ENCODE data around the gene INHBE.
"Not testable (repeated sequence)": the region's sequence is repeated elsewhere in the genome, so short reads cannot be mapped to it uniquely, and the experiment has no call there.

INHBE gene

DNA sequence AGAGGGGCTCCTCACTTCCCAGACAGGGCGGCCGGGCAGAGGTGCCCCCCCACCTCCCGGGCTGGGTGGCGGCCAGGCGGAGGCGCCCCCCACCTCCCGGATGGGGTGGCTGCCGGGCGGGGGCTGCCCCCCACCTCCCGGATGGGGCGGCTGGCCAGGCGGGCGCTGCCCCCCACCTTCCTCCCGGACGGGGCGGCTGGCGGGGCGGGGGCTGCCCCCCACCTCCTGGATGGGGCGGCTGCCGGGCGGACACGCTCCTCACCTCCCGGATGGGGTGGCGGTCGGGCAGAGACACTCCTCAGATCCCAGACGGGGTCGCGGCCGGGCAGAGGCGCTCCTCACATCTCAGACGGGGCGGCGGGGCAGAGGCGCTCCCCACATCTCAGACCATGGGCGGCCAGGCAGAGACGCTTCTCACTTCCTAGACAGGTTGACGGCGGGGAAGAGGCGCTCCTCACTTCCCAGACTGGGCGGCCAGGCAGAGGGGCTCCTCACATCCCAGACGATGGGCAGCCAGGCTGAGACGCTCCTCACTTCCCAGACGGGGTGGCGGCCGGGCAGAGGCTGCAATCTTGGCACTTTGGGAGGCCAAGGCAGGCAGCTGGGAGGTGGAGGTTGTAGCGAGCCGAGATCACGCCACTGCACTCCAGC is 40.1 kb downstream of the INHBE start:
- not testable (repeated sequence) for H2BK5ac ChIP-seq (ENCODE audit: low read depth, low read length, poor library complexity); H2BK12ac ChIP-seq (ENCODE audit: low read length); H2AFZ ChIP-seq (ENCODE audit: insufficient read depth, low read length, poor library complexity); H3K79me2 ChIP-seq (ENCODE audit: control insufficient read depth, insufficient read depth, low read length, poor library complexity); H3K27ac ChIP-seq (ENCODE audit: low read depth, low read length); DNase-seq; H4K91ac ChIP-seq (ENCODE audit: low read depth, low read length); H3K4me2 ChIP-seq (ENCODE audit: low read length); H3K14ac ChIP-seq (ENCODE audit: low read length); H3K23ac ChIP-seq (ENCODE audit: low read length); H3K9me3 ChIP-seq (ENCODE audit: insufficient read depth, low read depth, low read length); H3K18ac ChIP-seq (ENCODE audit: low read length); H4K8ac ChIP-seq (ENCODE audit: low read depth, low read length); H3K4me3 ChIP-seq (ENCODE audit: low read depth, low read length); H3K79me1 ChIP-seq (ENCODE audit: low read length); H3K9ac ChIP-seq (ENCODE audit: low read length); H3K27me3 ChIP-seq (ENCODE audit: insufficient read depth, low read length); H3K4me1 ChIP-seq (ENCODE audit: control insufficient read depth in 1 of 2, insufficient read depth in 2 of 2, low read length in 2 of 2); H4K12ac ChIP-seq (ENCODE audit: low read depth, low read length); H3K4ac ChIP-seq (ENCODE audit: low read depth, low read length); H2BK120ac ChIP-seq (ENCODE audit: insufficient read depth, low read length, poor library complexity); H2AK5ac ChIP-seq (ENCODE audit: low read length)
- peaks cover 46 to 61% of the 10 kb centered on the region in 2 experiments for H3K36me3 ChIP-seq (ENCODE audit: control insufficient read depth in 1 of 2, insufficient read depth in 2 of 2, low read length in 2 of 2)
- WGBS (ENCODE audit: extremely low coverage, insufficient coverage, insufficient read length) = no CpG with 5 or more reads among the region's 48 CpGs

DNA sequence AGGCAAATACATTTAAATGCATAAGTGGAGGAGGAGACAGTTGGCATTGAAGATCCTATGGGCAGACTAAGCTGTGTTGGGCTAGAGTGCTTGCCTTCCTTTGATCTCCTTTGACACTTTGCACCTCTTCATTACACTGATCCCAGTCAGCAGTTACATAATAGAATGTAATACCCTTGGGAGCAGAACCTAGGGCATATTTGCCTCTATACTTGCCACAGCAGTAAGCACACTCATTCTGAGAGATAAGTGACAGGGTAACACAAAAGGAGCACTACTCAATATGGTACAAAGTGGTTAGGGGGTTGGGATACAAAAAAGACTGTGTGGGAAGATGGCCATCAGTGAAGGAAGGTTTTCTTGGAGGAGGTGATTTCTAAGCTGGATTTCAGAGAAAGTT is 41.7 kb downstream of the INHBE start:
- Histone ChIP-seq H3K4me1 (ENCODE audit: control insufficient read depth in 1 of 2, insufficient read depth in 2 of 2, low read length in 2 of 2) (no peaks in the 10 kb centered on the region), H3K23ac (ENCODE audit: low read length) (no peak overlapping the region)

DNA sequence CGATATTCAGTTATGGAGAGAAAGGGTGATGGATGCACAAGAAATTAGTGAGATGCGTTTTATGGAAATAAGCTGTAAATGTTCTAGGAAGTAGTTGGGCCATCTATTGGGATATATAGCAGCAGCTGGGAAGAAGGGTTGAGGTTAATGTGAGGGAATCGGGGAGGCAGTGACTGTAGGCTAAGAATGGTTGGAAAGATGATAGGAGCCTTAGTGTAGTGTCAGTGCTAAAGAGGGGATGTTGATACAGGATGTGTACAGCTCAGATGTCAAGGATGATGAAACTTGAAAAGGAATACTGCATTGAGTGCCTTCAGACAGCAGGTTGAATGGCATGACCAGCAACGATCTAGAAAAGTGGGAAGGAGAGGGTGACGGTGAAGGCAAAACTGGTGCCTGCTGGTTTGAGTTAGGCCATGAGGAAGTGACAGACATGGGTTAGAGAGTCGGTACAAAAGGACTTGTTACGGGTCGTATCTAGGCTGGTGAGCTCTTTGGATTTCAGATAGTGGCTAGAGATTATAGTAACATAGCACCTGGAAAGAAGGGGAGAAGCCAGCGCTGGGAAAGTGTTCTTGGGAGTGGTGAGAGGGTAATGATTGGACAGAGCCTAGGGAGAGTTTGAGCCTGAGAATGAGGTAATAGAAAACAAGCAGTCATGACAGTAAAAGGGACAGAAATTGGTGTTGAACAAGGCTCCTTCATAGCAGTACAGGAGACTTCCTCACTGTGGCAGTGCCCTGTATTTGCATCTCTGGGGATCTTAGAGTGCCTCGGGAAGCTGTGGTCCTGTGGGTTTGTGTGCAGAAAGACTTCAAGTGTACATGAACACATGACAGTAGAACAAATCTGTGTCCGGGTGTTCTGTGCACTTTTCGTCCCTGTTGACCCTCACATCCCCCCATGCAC is 42.4 kb downstream of the INHBE start:
- DNase-seq = no peak
- no peaks in the 10 kb centered on the region for H3K4me1 ChIP-seq (ENCODE audit: control insufficient read depth in 1 of 2, insufficient read depth in 2 of 2, low read length in 2 of 2)
- H2AK5ac ChIP-seq (ENCODE audit: low read length) = no peak overlapping the region
- no peak overlapping the region for H3K4ac ChIP-seq (ENCODE audit: low read depth, low read length)
- no peak overlapping the region for H2BK120ac ChIP-seq (ENCODE audit: insufficient read depth, low read length, poor library complexity)
- 100% methylated on average over 2 of the region's 12 CpGs for WGBS (ENCODE audit: extremely low coverage, insufficient coverage, insufficient read length)
- H3K18ac ChIP-seq (ENCODE audit: low read length) = no peak overlapping the region
- no peaks in the 10 kb centered on the region for H3K79me2 ChIP-seq (ENCODE audit: control insufficient read depth, insufficient read depth, low read length, poor library complexity)
- H4K12ac ChIP-seq (ENCODE audit: low read depth, low read length) = no peak overlapping the region
- no peaks in the 10 kb centered on the region for H3K9me3 ChIP-seq (ENCODE audit: insufficient read depth, low read depth, low read length)
- no peak overlapping the region for H2BK12ac ChIP-seq (ENCODE audit: low read length)
- H3K4me2 ChIP-seq (ENCODE audit: low read length) = no peak overlapping the region
- H3K14ac ChIP-seq (ENCODE audit: low read length) = no peak overlapping the region
- no peak overlapping the region for H3K23ac ChIP-seq (ENCODE audit: low read length)
- no peak overlapping the region for H3K27ac ChIP-seq (ENCODE audit: low read depth, low read length)
- no peaks in the 10 kb centered on the region for H3K27me3 ChIP-seq (ENCODE audit: insufficient read depth, low read length)
- no peak overlapping the region for H3K4me3 ChIP-seq (ENCODE audit: low read depth, low read length)
- H3K36me3 ChIP-seq (ENCODE audit: control insufficient read depth in 1 of 2, insufficient read depth in 2 of 2, low read length in 2 of 2) = peaks cover 49 to 65% of the 10 kb centered on the region in 2 experiments
- no peak overlapping the region for H4K8ac ChIP-seq (ENCODE audit: low read depth, low read length)
- H2AFZ ChIP-seq (ENCODE audit: insufficient read depth, low read length, poor library complexity) = no peak overlapping the region
- no peak overlapping the region for H3K9ac ChIP-seq (ENCODE audit: low read length)
- no peak overlapping the region for H4K91ac ChIP-seq (ENCODE audit: low read depth, low read length)
- no peaks in the 10 kb centered on the region for H3K79me1 ChIP-seq (ENCODE audit: low read length)
- no peak overlapping the region for H2BK5ac ChIP-seq (ENCODE audit: low read depth, low read length, poor library complexity)

More for the DNA sequence above, 41.7 kb downstream of the INHBE start:
- Histone ChIP-seq H4K91ac (ENCODE audit: low read depth, low read length) (no peak overlapping the region), H4K12ac (ENCODE audit: low read depth, low read length) (no peak overlapping the region), H3K9ac (ENCODE audit: low read length) (no peak overlapping the region), H3K79me2 (ENCODE audit: control insufficient read depth, insufficient read depth, low read length, poor library complexity) (no peaks in the 10 kb centered on the region), H2AFZ (ENCODE audit: insufficient read depth, low read length, poor library complexity) (no peak overlapping the region), H2BK120ac (ENCODE audit: insufficient read depth, low read length, poor library complexity) (no peak overlapping the region), H3K18ac (ENCODE audit: low read length) (no peak overlapping the region), H3K36me3 (ENCODE audit: control insufficient read depth in 1 of 2, insufficient read depth in 2 of 2, low read length in 2 of 2) (peaks cover 49 to 62% of the 10 kb centered on the region in 2 experiments), H2BK12ac (ENCODE audit: low read length) (no peak overlapping the region), H3K27ac (ENCODE audit: low read depth, low read length) (no peak overlapping the region), H3K9me3 (ENCODE audit: insufficient read depth, low read depth, low read length) (no peaks in the 10 kb centered on the region), H3K4me2 (ENCODE audit: low read length) (no peak overlapping the region), H3K14ac (ENCODE audit: low read length) (no peak overlapping the region), H3K79me1 (ENCODE audit: low read length) (no peaks in the 10 kb centered on the region), H3K4me3 (ENCODE audit: low read depth, low read length) (no peak overlapping the region), H2AK5ac (ENCODE audit: low read length) (no peak overlapping the region), H2BK5ac (ENCODE audit: low read depth, low read length, poor library complexity) (no peak overlapping the region), H3K27me3 (ENCODE audit: insufficient read depth, low read length) (no peaks in the 10 kb centered on the region), H4K8ac (ENCODE audit: low read depth, low read length) (no peak overlapping the region), H3K4ac (ENCODE audit: low read depth, low read length) (no peak overlapping the region)
- DNase-seq = no peak

DNA sequence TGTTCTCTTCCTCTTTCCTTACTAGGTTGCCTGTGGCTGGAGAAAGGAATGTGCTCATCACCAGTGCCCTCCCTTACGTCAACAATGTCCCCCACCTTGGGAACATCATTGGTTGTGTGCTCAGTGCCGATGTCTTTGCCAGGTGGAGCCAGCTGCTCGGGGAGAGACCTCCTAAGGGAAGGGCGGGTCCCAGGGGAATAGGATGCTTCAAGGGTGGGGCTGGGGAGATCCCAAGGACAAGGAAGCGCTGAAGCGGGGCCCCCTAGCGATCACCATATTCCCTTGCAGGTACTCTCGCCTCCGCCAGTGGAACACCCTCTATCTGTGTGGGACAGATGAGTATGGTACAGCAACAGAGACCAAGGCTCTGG is 43.0 kb downstream of the INHBE start:
- H2BK12ac ChIP-seq (ENCODE audit: low read length) = no peak overlapping the region
- H2BK120ac ChIP-seq (ENCODE audit: insufficient read depth, low read length, poor library complexity) = no peak overlapping the region
- DNase-seq = no peak
- no peaks in the 10 kb centered on the region for H3K79me2 ChIP-seq (ENCODE audit: control insufficient read depth, insufficient read depth, low read length, poor library complexity)
- peaks cover 52 to 64% of the 10 kb centered on the region in 2 experiments for H3K36me3 ChIP-seq (ENCODE audit: control insufficient read depth in 1 of 2, insufficient read depth in 2 of 2, low read length in 2 of 2)
- H3K4me1 ChIP-seq (ENCODE audit: control insufficient read depth in 1 of 2, insufficient read depth in 2 of 2, low read length in 2 of 2) = no peaks in the 10 kb centered on the region
- no peak overlapping the region for H2BK5ac ChIP-seq (ENCODE audit: low read depth, low read length, poor library complexity)
- H3K27ac ChIP-seq (ENCODE audit: low read depth, low read length) = no peak overlapping the region
- H4K91ac ChIP-seq (ENCODE audit: low read depth, low read length) = no peak overlapping the region
- H4K8ac ChIP-seq (ENCODE audit: low read depth, low read length) = no peak overlapping the region
- no peaks in the 10 kb centered on the region for H3K9me3 ChIP-seq (ENCODE audit: insufficient read depth, low read depth, low read length)
- H4K12ac ChIP-seq (ENCODE audit: low read depth, low read length) = no peak overlapping the region
- no peak overlapping the region for H3K4me3 ChIP-seq (ENCODE audit: low read depth, low read length)
- WGBS (ENCODE audit: extremely low coverage, insufficient coverage, insufficient read length) = no CpG with 5 or more reads among the region's 9 CpGs
- no peak overlapping the region for H2AFZ ChIP-seq (ENCODE audit: insufficient read depth, low read length, poor library complexity)
- no peak overlapping the region for H3K9ac ChIP-seq (ENCODE audit: low read length)
- H3K79me1 ChIP-seq (ENCODE audit: low read length) = no peaks in the 10 kb centered on the region
- H3K4me2 ChIP-seq (ENCODE audit: low read length) = no peak overlapping the region
- no peak overlapping the region for H3K23ac ChIP-seq (ENCODE audit: low read length)
- H3K4ac ChIP-seq (ENCODE audit: low read depth, low read length) = no peak overlapping the region
- H2AK5ac ChIP-seq (ENCODE audit: low read length) = no peak overlapping the region
- H3K14ac ChIP-seq (ENCODE audit: low read length) = no peak overlapping the region
- H3K18ac ChIP-seq (ENCODE audit: low read length) = no peak overlapping the region
- no peaks in the 10 kb centered on the region for H3K27me3 ChIP-seq (ENCODE audit: insufficient read depth, low read length)

All from trophoblast cell (in vitro differentiated cells and primary cell).